ENCODE measurements around the gene ACOT7. TPM values are rescaled to one million over a fixed set of nuclear protein-coding genes. Genes with fewer than 3 reads are reported as not detected.

ACOT7 gene
- total and polyA plus RNA-seq, 2 experiments from 2014 or later, result 167 to 169 TPM

- TF ChIP-seq ZNF462 (CRISPR knock-in tag; IDR thresholded peaks at IDR 0.05) (no peak), EZH2 (IDR thresholded peaks at IDR 0.05; ENCODE audit: low read depth, unreplicated experiment) (no peak), CTCF (conservative IDR thresholded peaks at IDR 0.05; ENCODE audit: low read depth in 2 of 2) (no peak), ETS1 (IDR thresholded peaks at IDR 0.05) (no peak), CREB1 (CRISPR knock-in tag; IDR thresholded peaks at IDR 0.05; ENCODE audit: low read depth) (no peak), EZH2phosphoT487 (IDR thresholded peaks at IDR 0.05; ENCODE audit: unreplicated experiment) (no peak), NANOG (IDR thresholded peaks at IDR 0.05; ENCODE audit: borderline replicate concordance) (no peak)
Observed at GRCh38 chr1:6360517-6361070, 33.0 kb downstream of the ACOT7 start (continued).

Measured in GM23338 (cell line).